IMR-90 (cell line): Measurements from ENCODE around the gene EGR2.
A peak's percentile ranks its signal among the peaks of the same experiment; 100 is the strongest.

Experiments
- BHLHE40 ChIP-seq: fragments of 150-350 bp; IDR thresholded peaks from 2 replicates; pipeline ENCODE4 v1.6.1; 2016; ENCODE audit warnings: mild to moderate bottlenecking, low read depth, low read length
- CEBPB ChIP-seq: IDR thresholded peaks from 2 replicates; pipeline ENCODE4 v1.6.1; 2012; ENCODE audit warnings: low read depth, low read length, improper control_type of control experiment
- CHD1 ChIP-seq: IDR thresholded peaks from 2 replicates; pipeline ENCODE4 v1.6.1; 2012; ENCODE audit warnings: low read depth, low read length, improper control_type of control experiment
- FOS ChIP-seq: fragments of 150-350 bp; IDR thresholded peaks from 2 replicates; pipeline ENCODE4 v1.6.1; 2016; ENCODE audit warnings: low read depth, low read length
- MAFK ChIP-seq: IDR thresholded peaks from 2 replicates; pipeline ENCODE4 v1.6.1; 2012; ENCODE audit warnings: low read depth, low read length, improper control_type of control experiment
- MXI1 ChIP-seq: IDR thresholded peaks from 2 replicates; pipeline ENCODE4 v1.6.1; 2012; ENCODE audit warnings: low read depth, mild to moderate bottlenecking, low read length, moderate library complexity, borderline replicate concordance
- POLR2A ChIP-seq: IDR thresholded peaks from 2 replicates; pipeline ENCODE4 v1.6.1; 2012; ENCODE audit warnings: mild to moderate bottlenecking, low read depth, low read length
- RCOR1 ChIP-seq: IDR thresholded peaks from 2 replicates; pipeline ENCODE4 v1.6.1; 2012; ENCODE audit warnings: mild to moderate bottlenecking, low read length, improper control_type of control experiment; ENCODE audit not compliant: insufficient replicate concordance
- RFX5 ChIP-seq: IDR thresholded peaks from 2 replicates; pipeline ENCODE4 v1.8.0; 2012; ENCODE audit warnings: low read depth, mild to moderate bottlenecking, low read length, moderate library complexity
- SMC3 ChIP-seq: fragments of 150-350 bp; IDR thresholded peaks from 2 replicates; pipeline ENCODE4 v1.6.1; 2016; ENCODE audit warnings: low read depth, mild to moderate bottlenecking, antibody characterized with exemption, low read length, moderate library complexity
- TF ChIP-seq, protein P1 (sequence below): conservative IDR thresholded peaks from 2 replicates; pipeline ENCODE4 v1.5.1; 2012; ENCODE audit warnings: mild to moderate bottlenecking, low read depth, low read length, improper control_type of control experiment
- TF ChIP-seq, protein P2 (sequence below): fragments of 150-350 bp; IDR thresholded peaks from 2 replicates; pipeline ENCODE4 v1.6.1; 2017; ENCODE audit warnings: mild to moderate bottlenecking, antibody characterized with exemption, low read length, low read depth

DNA sequence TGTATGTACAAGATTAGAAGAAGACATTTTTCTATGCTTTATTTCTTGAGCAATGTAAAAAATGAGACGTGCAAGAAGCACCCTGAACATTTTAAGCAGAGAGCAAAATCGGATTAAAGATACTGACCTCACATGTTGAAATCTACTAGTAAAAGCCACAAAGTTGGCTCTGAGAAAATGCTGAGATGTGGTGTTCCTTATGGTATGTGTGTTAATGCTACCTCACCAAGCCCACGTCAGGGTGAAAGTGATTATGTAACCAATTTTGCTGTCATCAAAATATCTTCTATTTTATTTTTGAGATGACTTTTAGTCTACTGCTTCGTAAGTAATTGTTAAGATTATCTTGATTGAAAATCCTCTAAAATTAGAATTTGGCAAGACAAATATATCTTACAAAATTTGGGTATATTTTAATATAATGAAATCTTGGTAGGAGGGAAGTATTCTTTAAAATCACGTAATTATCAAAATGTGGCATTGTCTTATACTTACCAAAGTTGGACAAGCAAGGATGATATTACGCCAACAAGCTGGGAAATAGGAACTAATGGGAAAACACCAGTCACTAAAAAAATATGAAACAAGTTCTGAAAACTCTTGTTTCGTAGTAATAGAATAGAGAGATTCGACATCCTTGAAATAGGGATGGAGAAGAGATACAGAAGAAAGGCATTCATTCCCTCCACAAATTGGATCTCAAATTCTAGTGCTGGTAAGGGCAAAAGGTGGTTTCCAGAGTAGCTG, 5.8 kb downstream of the EGR2 start:
- no peak for TF ChIP-seq MAFK
- no peak for TF ChIP-seq FOS
- no peak for TF ChIP-seq CEBPB
- TF ChIP-seq, protein P1, sequence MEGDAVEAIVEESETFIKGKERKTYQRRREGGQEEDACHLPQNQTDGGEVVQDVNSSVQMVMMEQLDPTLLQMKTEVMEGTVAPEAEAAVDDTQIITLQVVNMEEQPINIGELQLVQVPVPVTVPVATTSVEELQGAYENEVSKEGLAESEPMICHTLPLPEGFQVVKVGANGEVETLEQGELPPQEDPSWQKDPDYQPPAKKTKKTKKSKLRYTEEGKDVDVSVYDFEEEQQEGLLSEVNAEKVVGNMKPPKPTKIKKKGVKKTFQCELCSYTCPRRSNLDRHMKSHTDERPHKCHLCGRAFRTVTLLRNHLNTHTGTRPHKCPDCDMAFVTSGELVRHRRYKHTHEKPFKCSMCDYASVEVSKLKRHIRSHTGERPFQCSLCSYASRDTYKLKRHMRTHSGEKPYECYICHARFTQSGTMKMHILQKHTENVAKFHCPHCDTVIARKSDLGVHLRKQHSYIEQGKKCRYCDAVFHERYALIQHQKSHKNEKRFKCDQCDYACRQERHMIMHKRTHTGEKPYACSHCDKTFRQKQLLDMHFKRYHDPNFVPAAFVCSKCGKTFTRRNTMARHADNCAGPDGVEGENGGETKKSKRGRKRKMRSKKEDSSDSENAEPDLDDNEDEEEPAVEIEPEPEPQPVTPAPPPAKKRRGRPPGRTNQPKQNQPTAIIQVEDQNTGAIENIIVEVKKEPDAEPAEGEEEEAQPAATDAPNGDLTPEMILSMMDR: no peak
- peak; percentile 9; the same call in 1 of the 2 replicates for TF ChIP-seq POLR2A
- no peak for TF ChIP-seq RCOR1
- TF ChIP-seq RFX5: no peak
- no peak for TF ChIP-seq SMC3
- no peak for TF ChIP-seq BHLHE40
- TF ChIP-seq, protein P2, sequence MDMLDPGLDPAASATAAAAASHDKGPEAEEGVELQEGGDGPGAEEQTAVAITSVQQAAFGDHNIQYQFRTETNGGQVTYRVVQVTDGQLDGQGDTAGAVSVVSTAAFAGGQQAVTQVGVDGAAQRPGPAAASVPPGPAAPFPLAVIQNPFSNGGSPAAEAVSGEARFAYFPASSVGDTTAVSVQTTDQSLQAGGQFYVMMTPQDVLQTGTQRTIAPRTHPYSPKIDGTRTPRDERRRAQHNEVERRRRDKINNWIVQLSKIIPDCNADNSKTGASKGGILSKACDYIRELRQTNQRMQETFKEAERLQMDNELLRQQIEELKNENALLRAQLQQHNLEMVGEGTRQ: no peak
- TF ChIP-seq MXI1: no peak
- no peak for TF ChIP-seq CHD1
